ENCODE measurements around the gene COQ8B.

- TF ChIP-seq CTCF (IDR thresholded peaks at IDR 0.05 in 8 of 11, conservative IDR thresholded peaks at IDR 0.05 in 3 of 11) = no peak
- TF ChIP-seq POLR2A (IDR thresholded peaks at IDR 0.05) = no peak
- TF ChIP-seq POLR2AphosphoS5 (IDR thresholded peaks at IDR 0.05) = no peak
These were observed 30.9 kb upstream of the COQ8B start for GRCh38 chr19:40747536-40747935.
